H9 (cell line): ENCODE measurements around the gene ITGA1. TPM values are rescaled to one million over a fixed set of nuclear protein-coding genes. Genes with fewer than 3 reads are reported as not detected.

Source experiments
- DNase-seq: peaks from one replicate; pipeline ENCODE4 v3.0.0-alpha.2; 2017
- H2AFZ ChIP-seq: one replicate; pipeline ENCODE4 v1.6.1; 2013; ENCODE audit warnings: mild to moderate bottlenecking, low read length, control low read depth, moderate library complexity
- H2AK5ac ChIP-seq: 2 replicates; pipeline ENCODE4 v1.6.1; 2013; ENCODE audit warnings: low read length, control low read depth, mixed read lengths; ENCODE audit not compliant: insufficient read length
- H2BK120ac ChIP-seq: one replicate; pipeline ENCODE4 v1.6.1; 2013; ENCODE audit warnings: low read depth, mild to moderate bottlenecking, low read length, control low read depth, inconsistent platforms; ENCODE audit not compliant: poor library complexity, severe bottlenecking
- H2BK12ac ChIP-seq: 2 replicates; pipeline ENCODE4 v1.6.1; 2013; ENCODE audit warnings: low read length, control low read depth, mixed read lengths, low read depth; ENCODE audit not compliant: insufficient read length
- H2BK15ac ChIP-seq: 2 replicates; pipeline ENCODE4 v1.6.1; 2013; ENCODE audit warnings: low read depth, low read length, control low read depth
- H2BK20ac ChIP-seq: one replicate; pipeline ENCODE4 v1.6.1; 2013; ENCODE audit warnings: low read depth, mild to moderate bottlenecking, low read length, control low read depth, inconsistent platforms; ENCODE audit not compliant: poor library complexity, severe bottlenecking
- H2BK5ac ChIP-seq: 2 replicates; pipeline ENCODE4 v1.6.1; 2013; ENCODE audit warnings: low read length, control low read depth, mixed read lengths; ENCODE audit not compliant: insufficient read length
- H3K14ac ChIP-seq: 2 replicates; pipeline ENCODE4 v1.6.1; 2013; ENCODE audit warnings: low read length, control low read depth; ENCODE audit not compliant: insufficient read depth
- H3K18ac ChIP-seq: 2 replicates; pipeline ENCODE4 v1.6.1; 2013; ENCODE audit warnings: low read depth, mild to moderate bottlenecking, mixed read lengths, low read length, control low read depth; ENCODE audit not compliant: insufficient read length
- H3K23ac ChIP-seq: 2 replicates; pipeline ENCODE4 v1.6.1; 2013; ENCODE audit warnings: low read length, control low read depth, mixed read lengths, low read depth; ENCODE audit not compliant: insufficient read length
- H3K23me2 ChIP-seq: 2 replicates; pipeline ENCODE4 v1.6.1; 2013; ENCODE audit warnings: low read depth, mild to moderate bottlenecking, mixed read lengths, low read length, control low read depth; ENCODE audit not compliant: insufficient read length, poor library complexity, severe bottlenecking
- H3K27ac ChIP-seq: 2 replicates; pipeline ENCODE4 v1.5.1; 2013; ENCODE audit warnings: low read length, control low read depth, mixed read lengths, low read depth; ENCODE audit not compliant: insufficient read length
- H3K27me3 ChIP-seq: 2 replicates; pipeline ENCODE4 v1.6.1; 2013; ENCODE audit warnings: low read length, control low read depth, inconsistent platforms; ENCODE audit not compliant: insufficient read depth
- H3K4ac ChIP-seq: 2 replicates; pipeline ENCODE4 v1.6.1; 2013; ENCODE audit warnings: low read depth, mild to moderate bottlenecking, control low read depth, inconsistent platforms, low read length, moderate library complexity
- H3K4me1 ChIP-seq: 2 replicates; pipeline ENCODE4 v1.6.1; 2013; ENCODE audit warnings: low read length, control low read depth, inconsistent platforms; ENCODE audit not compliant: insufficient read depth
- H3K4me2 ChIP-seq: 2 replicates; pipeline ENCODE4 v1.6.1; 2013; ENCODE audit warnings: low read length, control low read depth, mixed read lengths; ENCODE audit not compliant: insufficient read length, insufficient read depth
- H3K56ac ChIP-seq: 2 replicates; pipeline ENCODE4 v1.6.1; 2013; ENCODE audit warnings: low read depth, mild to moderate bottlenecking, mixed read lengths, low read length, control low read depth; ENCODE audit not compliant: insufficient read length
- H3K79me1 ChIP-seq: 2 replicates; pipeline ENCODE4 v1.6.1; 2013; ENCODE audit warnings: low read depth, mild to moderate bottlenecking, moderate library complexity, low read length, control low read depth, inconsistent platforms; ENCODE audit not compliant: insufficient read depth, poor library complexity, severe bottlenecking
- H3K79me2 ChIP-seq: 2 replicates; pipeline ENCODE4 v1.6.1; 2013; ENCODE audit warnings: low read length, control low read depth, inconsistent platforms; ENCODE audit not compliant: insufficient read depth
- H3K9ac ChIP-seq: 2 replicates; pipeline ENCODE4 v1.6.1; 2013; ENCODE audit warnings: low read length, control low read depth, mixed read lengths; ENCODE audit not compliant: insufficient read length; ENCODE audit errors: extremely low read depth
- H3K9me3 ChIP-seq: one replicate; pipeline ENCODE4 v1.6.1; 2013; ENCODE audit warnings: low read depth, low read length, inconsistent platforms; ENCODE audit not compliant: control insufficient read depth
- H3T11ph ChIP-seq: one replicate; pipeline ENCODE4 v1.6.1; 2013; ENCODE audit warnings: mild to moderate bottlenecking, low read length, control low read depth, inconsistent platforms
- H4K20me1 ChIP-seq: one replicate; pipeline ENCODE4 v1.6.1; 2013; ENCODE audit not compliant: control insufficient read depth, insufficient read length, insufficient read depth
- H4K5ac ChIP-seq: 2 replicates; pipeline ENCODE4 v1.6.1; 2013; ENCODE audit warnings: low read depth, mild to moderate bottlenecking, mixed read lengths, low read length, control low read depth; ENCODE audit not compliant: insufficient read length
- H4K8ac ChIP-seq: replicated peaks from 2 replicates; pipeline ENCODE4 v1.6.1; 2013; ENCODE audit warnings: low read length, control low read depth, mixed read lengths, low read depth; ENCODE audit not compliant: insufficient read length
- H4K91ac ChIP-seq: 2 replicates; pipeline ENCODE4 v1.6.1; 2013; ENCODE audit warnings: low read depth, mild to moderate bottlenecking, moderate library complexity, mixed read lengths, low read length, control low read depth; ENCODE audit not compliant: insufficient read length
- H3K27ac Mint-ChIP-seq, 3 experiments: 2 replicates in 2 of 3; 3 replicates in 1 of 3; pipeline ENCODE4 v1.8.0; 2020 to 2021; ENCODE audit warnings: mixed read lengths in 3 of 3, mild to moderate bottlenecking in 1 of 3, moderate library complexity in 1 of 3
- H3K27me3 Mint-ChIP-seq: 2 replicates; pipeline ENCODE4 v1.8.0; 2021; ENCODE audit warnings: low read depth, mild to moderate bottlenecking, moderate library complexity, mixed read lengths
- H3K36me3 Mint-ChIP-seq, 3 experiments: 2 replicates in 2 of 3; 3 replicates in 1 of 3; pipeline ENCODE4 v1.8.0; 2020 to 2021; ENCODE audit warnings: low read depth in 3 of 3, mixed read lengths in 3 of 3; ENCODE audit not compliant: insufficient read depth in 1 of 3
- H3K4me1 Mint-ChIP-seq, 2 experiments: 2 replicates each; pipeline ENCODE4 v1.8.0; 2020; ENCODE audit warnings: mixed read lengths in 2 of 2
- H3K4me3 Mint-ChIP-seq, 2 experiments: 2 replicates in 1 of 2; 3 replicates in 1 of 2; pipeline ENCODE4 v1.8.0; 2020 to 2021; ENCODE audit warnings: mild to moderate bottlenecking in 2 of 2, mixed read lengths in 2 of 2, moderate library complexity in 1 of 2
- H3K9me3 Mint-ChIP-seq, 2 experiments: 2 replicates in 1 of 2; 3 replicates in 1 of 2; pipeline ENCODE4 v1.8.0; 2020; ENCODE audit warnings: mild to moderate bottlenecking in 2 of 2, mixed read lengths in 2 of 2, moderate library complexity in 1 of 2
- CTCF ChIP-seq: fragments of 200-600 bp; sonication (generic); conservative IDR thresholded peaks from 3 replicates; pipeline ENCODE4 v1.8.0; 2021; ENCODE audit warnings: antibody characterized with exemption, mild to moderate bottlenecking
- WGBS: extraction: QIAGEN DNeasy Blood & Tissue Kit; methylation state at CpG from one replicate; pipeline ENCODE4 v1.1.7; 2013; ENCODE audit warnings: missing lambda C conversion rate, low lambda C conversion rate, mixed read lengths; ENCODE audit not compliant: insufficient read length; ENCODE audit errors: extremely low coverage; 5-methylcytosine and 5-hydroxymethylcytosine counted together
- total RNA-seq: library from RNA; stranded (reverse); gene quantifications from 2 replicates; pipeline ENCODE4 v1.2.1, GENCODE V29; 2021

Gene ITGA1
- total RNA-seq, 1 experiment from 2014 or later, result 3.9 TPM

- no CpG with 5 or more reads among the region's 2 CpGs for WGBS
- H3K27me3 Mint-ChIP-seq, result no peaks in the 10 kb centered on the region
- Histone ChIP-seq H3K9ac (no peak overlapping the region), H3K79me2 (no peaks in the 10 kb centered on the region), H3K27me3 (no peaks in the 10 kb centered on the region), H4K91ac (no peak overlapping the region), H2AK5ac (no peak overlapping the region), H3K4me2 (no peak overlapping the region), H3K23ac (no peak overlapping the region), H3K9me3 (no peaks in the 10 kb centered on the region), H3K23me2 (no peaks in the 10 kb centered on the region), H2BK120ac (no peak overlapping the region), H3K18ac (no peak overlapping the region), H2BK20ac (no peak overlapping the region), H3K56ac (no peak overlapping the region), H2BK12ac (no peak overlapping the region), H4K20me1 (no peaks in the 10 kb centered on the region), H3K14ac (no peak overlapping the region), H2AFZ (no peak overlapping the region), H4K8ac (no peak overlapping the region), H4K5ac (no peak overlapping the region), H2BK5ac (no peak overlapping the region), H3K79me1 (no peaks in the 10 kb centered on the region), H3K4me1 (no peaks in the 10 kb centered on the region), H3K4ac (no peak overlapping the region), H3K27ac (no peak overlapping the region), H2BK15ac (no peak overlapping the region), H3T11ph (no peak overlapping the region)
- no peaks in the 10 kb centered on the region; a peak in 1 of 5 replicates for H3K9me3 Mint-ChIP-seq
- H3K36me3 Mint-ChIP-seq, result no peaks in the 10 kb centered on the region
- DNase-seq, result no peak
- no peak overlapping the region for H3K27ac Mint-ChIP-seq
- H3K4me3 Mint-ChIP-seq, result no peak overlapping the region
- no peak for TF ChIP-seq CTCF
- peaks cover 20 to 21% of the 10 kb centered on the region in 2 experiments for H3K4me1 Mint-ChIP-seq
Measured at GRCh38 chr5:52773342-52773741, 14.4 kb upstream of the ITGA1 start.
